Mucosa of descending colon (tissue), 3 donors: ENCODE measurements around the gene ITPKC. TPM values are rescaled to one million over a fixed set of nuclear protein-coding genes. Genes with fewer than 3 reads are reported as not detected.

ENCODE experiments used
- ATAC-seq: fragments of 200-7000 bp; cut with Tn5 transposase; one replicate; pipeline ENCODE4 v1.9.1; 2020; ENCODE audit warnings: mild to moderate bottlenecking, moderate library complexity
- DNase-seq, 3 donors: peaks; one replicate each; pipeline ENCODE4 v3.0.0-alpha.2; 2020
- H3K36me3 ChIP-seq: fragments of 200-600 bp; one replicate; pipeline ENCODE4 v1.8.0; 2021; ENCODE audit warnings: low read depth, mild to moderate bottlenecking
- H3K4me1 ChIP-seq: fragments of 200-600 bp; one replicate; pipeline ENCODE4 v1.8.0; 2021; ENCODE audit warnings: low read depth, mild to moderate bottlenecking
- H3K4me3 ChIP-seq: fragments of 200-600 bp; one replicate; pipeline ENCODE4 v1.8.0; 2021; ENCODE audit warnings: mild to moderate bottlenecking
- H3K9me3 ChIP-seq: fragments of 200-600 bp; one replicate; pipeline ENCODE4 v1.8.0; 2021; ENCODE audit warnings: mild to moderate bottlenecking
- intact Hi-C, 2 donors: fragments of 100-400 bp; cut with DNase I in 1 of 2; cut with micrococcal nuclease in 1 of 2; formaldehyde crosslinking; loops; one replicate each; pipeline versions ENCODE4 v1.11.0 to v1.11.1; 2022; cut with DNase I, micrococcal nuclease
- total RNA-seq, 3 donors: library from RNA; stranded (reverse); fragmentation: NEBNext Ultra II Directional in 2 of 3; extraction: Animal tissue kit (Norgen Biotek cat#: 25700) in 2 of 3; gene quantifications; one replicate each; pipeline versions ENCODE4 v1.2.1 to v1.2.4, GENCODE V29; 2021 to 2023
- TF ChIP-seq, protein P1 (sequence below): fragments of 200-600 bp; IDR thresholded peaks from one replicate; pipeline ENCODE4 v1.8.0; 2022; ENCODE audit warnings: antibody characterized with exemption, mild to moderate bottlenecking
- donor health status: DM: no; HTN: no; CAD: no; lungs with moderate emphysema.
- donor health status: DM: no; HTN: no; CAD: no.
- donor health status: DM: no; HTN: yes; CAD: no.

ITPKC gene
- total RNA-seq, 3 donors from 2014 or later = 22.1 to 26.1 (median 23.2) TPM

- intact Hi-C loops = no loop called here
- ATAC-seq = no peak
- no peaks in the 10 kb centered on the region for H3K9me3 ChIP-seq
- no peaks in the 10 kb centered on the region for H3K36me3 ChIP-seq
- TF ChIP-seq, protein P1, sequence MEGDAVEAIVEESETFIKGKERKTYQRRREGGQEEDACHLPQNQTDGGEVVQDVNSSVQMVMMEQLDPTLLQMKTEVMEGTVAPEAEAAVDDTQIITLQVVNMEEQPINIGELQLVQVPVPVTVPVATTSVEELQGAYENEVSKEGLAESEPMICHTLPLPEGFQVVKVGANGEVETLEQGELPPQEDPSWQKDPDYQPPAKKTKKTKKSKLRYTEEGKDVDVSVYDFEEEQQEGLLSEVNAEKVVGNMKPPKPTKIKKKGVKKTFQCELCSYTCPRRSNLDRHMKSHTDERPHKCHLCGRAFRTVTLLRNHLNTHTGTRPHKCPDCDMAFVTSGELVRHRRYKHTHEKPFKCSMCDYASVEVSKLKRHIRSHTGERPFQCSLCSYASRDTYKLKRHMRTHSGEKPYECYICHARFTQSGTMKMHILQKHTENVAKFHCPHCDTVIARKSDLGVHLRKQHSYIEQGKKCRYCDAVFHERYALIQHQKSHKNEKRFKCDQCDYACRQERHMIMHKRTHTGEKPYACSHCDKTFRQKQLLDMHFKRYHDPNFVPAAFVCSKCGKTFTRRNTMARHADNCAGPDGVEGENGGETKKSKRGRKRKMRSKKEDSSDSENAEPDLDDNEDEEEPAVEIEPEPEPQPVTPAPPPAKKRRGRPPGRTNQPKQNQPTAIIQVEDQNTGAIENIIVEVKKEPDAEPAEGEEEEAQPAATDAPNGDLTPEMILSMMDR = no peak
- DNase-seq = no peak
- H3K4me1 ChIP-seq = no peaks in the 10 kb centered on the region
- no peak overlapping the region for H3K4me3 ChIP-seq
Measured at GRCh38 chr19:40743926-40744325, 27.0 kb downstream of the ITPKC start.

GRCh38 chr19:40744554-40745401, 27.9 kb downstream of the ITPKC start:
- H3K4me1 ChIP-seq = peaks cover 5% of the 10 kb centered on the region
- no peaks in the 10 kb centered on the region for H3K9me3 ChIP-seq
- ATAC-seq (peak; percentile 17), DNase-seq (no peak)
- TF ChIP-seq, protein P1 = no peak
- H3K4me3 ChIP-seq = no peak overlapping the region
- H3K36me3 ChIP-seq = no peaks in the 10 kb centered on the region
- intact Hi-C loops = no loop called here

GRCh38 chr19:40745402-40745780, 28.5 kb downstream of the ITPKC start:
- TF ChIP-seq, protein P1 = no peak
- ATAC-seq = no peak
- Histone ChIP-seq H3K36me3 (peaks cover 2% of the 10 kb centered on the region), H3K4me1 (peaks cover 7% of the 10 kb centered on the region), H3K4me3 (no peak overlapping the region), H3K9me3 (no peaks in the 10 kb centered on the region)
- intact Hi-C loops = no loop called here
- DNase-seq = no peak

DNA sequence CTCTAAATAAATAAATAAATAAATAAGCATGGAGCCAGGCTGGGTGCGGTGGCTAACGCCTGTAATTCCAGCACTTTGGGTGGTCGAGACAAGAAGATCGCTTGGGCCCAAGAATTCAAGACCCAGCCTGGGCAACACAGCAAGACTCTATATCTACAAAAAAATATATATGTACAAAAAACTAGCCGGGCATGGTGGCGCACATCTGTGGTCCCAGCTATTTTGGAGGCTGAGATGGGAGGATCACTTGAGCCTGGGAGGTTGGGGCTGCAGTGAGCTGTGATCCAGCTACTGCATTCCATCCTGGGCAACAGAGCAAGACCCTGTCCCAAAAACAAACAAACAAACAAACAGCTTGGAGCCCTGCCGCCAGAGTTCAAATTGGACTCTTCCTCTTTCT, 30.6 kb downstream of the ITPKC start:
- ATAC-seq (no peak), DNase-seq (no peak)
- Histone ChIP-seq H3K4me3 (no peak overlapping the region), H3K36me3 (peaks cover 8% of the 10 kb centered on the region), H3K9me3 (no peaks in the 10 kb centered on the region), H3K4me1 (peaks cover 10% of the 10 kb centered on the region)
- TF ChIP-seq, protein P1 = no peak
- intact Hi-C loops = no loop called here

DNA sequence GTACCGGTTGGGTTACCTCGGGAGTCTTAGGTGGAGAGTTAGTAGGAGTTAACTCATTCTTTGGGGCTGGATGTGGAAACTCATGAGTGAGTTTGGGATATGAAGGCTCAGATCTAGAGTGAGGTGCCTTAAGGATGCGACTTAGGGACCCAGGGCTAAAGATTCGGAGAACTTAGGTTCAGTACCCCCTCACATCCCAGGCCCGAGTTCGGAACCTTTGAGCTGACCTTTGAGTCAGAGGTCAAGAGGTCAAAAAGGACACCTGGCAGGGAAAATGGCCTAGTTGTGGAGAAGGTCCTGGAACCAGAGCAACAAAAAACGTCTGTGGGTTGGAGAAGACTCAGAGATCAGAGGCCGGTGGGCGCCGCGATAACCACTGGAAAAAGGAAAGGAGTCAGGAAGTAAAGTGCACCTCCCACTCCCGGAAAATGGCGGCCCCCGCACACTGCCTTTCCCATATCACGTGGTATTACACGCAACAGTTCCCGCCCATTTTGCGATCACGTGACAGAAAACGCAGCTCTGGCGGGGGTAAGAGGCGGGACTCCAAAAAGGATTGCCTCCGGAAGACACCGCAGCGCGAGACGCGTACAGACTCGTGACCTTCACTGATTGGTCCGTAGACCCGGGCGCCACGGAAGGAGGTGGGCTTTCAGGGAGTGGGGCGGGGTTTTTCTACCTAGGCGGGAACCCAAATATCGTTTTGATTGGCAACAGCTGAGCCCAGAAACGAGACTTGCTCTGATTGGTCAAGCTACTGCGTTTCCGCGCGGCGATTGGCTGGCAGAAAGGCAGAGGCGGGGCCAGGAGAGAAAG, 33.4 kb downstream of the ITPKC start, which contains the start of gene ACTMAP:
TSS of gene ACTMAP (minus strand) at position 420 of the 816 bp plus-strand sequence. CDS start 674 bp downstream, outside the sequence.
- Histone ChIP-seq H3K4me1 (peaks cover 30% of the 10 kb centered on the region), H3K4me3 (peak within 1 kb of the TSS; percentile 51), H3K9me3 (no peaks in the 10 kb centered on the region), H3K36me3 (peaks cover 8% of the 10 kb centered on the region)
- DNase-seq (peak; percentile 99 to 100 (median 100)), ATAC-seq (peak; percentile 89)
- TF ChIP-seq, protein P1 = no peak
- intact Hi-C loops = no loop called here
